HG02623 (cell line): ENCODE results near the gene PKP4.
"Not testable (repeated sequence)": the region's sequence is repeated elsewhere in the genome, so short reads cannot be mapped to it uniquely, and the experiment has no call there.

ENCODE experiments used
- ATAC-seq: cut with Tn5 transposase; IDR thresholded peaks from one replicate; pipeline ENCODE4 v1.9.1; 2021; ENCODE audit warnings: moderate library complexity; ENCODE audit not compliant: unreplicated experiment

PKP4 gene

DNA sequence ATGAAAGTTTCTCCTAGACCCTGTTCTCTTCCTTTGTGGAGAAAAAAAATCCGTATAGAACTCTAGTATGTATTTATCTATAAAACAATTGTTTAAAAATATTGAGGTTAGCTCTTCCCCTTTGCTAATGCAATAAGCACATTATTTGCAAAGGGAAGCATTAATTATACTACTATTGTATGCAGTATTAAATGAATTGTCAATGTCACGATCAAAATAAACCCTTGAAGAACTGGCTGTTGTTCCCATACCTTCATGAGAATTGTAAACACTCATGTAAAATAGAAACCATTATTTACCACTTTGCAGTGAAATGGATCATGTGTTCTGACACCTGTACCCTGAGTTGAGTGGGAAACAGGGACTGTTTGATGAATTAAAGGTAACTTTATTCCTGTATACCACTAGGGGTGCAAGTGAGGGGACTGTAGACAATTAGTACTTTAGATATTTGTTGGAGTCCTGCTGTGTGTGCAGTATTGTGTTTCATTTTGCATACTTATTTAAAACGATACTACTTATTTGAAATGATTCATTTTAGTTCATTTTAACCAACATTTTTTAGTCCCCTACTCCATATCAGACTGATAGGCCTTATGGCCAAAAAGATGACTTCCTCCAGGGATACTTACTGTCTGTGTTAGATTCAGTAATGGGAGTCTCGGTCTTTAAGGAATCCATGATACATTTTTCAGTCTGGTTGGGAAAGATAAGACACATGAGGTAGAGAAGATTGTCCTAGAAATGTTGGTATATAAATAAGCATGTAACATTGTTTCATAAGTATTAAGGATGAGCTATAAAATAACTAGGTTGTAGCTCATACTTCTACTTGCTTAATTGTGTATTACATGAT is 7.9 kb downstream of the PKP4 start:
- peak; percentile 51 for ATAC-seq

DNA sequence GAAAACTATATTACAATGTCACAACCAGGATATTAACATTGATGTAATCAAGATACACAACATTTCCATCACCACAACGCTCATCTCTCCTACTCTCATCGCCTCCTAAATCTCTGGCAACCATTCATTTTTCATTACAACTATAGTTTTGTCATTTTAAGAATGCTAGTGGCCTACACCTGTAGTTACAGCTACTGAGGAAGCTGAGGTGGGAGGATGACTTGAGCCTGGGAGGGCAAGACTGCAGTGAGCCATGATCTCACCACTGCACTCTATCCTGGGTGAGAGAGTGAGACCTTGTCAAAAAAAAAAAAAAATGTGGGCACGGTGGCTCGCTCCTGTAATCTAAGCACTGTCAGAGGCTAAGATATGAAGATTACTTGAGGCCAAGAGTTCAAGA is 10.5 kb downstream of the PKP4 start:
- ATAC-seq, result no peak

DNA sequence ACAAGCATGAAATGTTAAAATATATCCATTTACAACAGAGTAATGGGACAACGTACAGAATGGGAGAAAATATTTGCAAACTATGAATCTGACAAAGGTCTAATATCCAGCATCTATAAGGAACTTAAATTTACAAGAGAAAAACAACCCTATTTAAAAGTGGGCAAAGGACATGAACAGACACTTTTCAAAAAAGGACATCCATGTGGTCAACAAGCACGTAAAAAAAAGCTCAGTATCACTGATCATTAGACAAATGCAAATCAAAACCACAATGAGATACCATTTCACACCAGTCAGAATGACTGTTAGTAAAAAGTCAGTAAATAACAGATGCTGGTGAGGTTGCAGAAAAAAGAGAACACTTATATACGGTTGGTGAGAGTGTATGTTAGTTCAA is 16.1 kb downstream of the PKP4 start:
- not testable (repeated sequence) for ATAC-seq

DNA sequence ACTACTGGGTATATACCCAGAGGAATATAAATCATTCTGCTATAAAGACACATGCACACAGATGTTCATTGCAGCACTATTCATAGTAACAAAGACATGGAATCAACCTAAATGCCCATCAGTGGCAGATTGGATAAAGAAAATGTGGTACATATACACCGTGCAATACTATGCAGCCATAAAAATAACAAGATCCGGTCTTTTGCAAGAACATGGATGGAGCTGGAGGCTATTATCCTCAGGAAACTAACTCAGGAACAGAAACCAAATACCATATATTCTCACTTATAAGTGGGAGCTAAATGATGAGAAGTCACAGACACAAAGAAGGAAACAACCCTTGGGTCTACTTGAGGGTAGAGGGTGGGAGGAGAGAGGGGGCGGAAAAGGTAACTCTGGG is 16.5 kb downstream of the PKP4 start:
- not testable (repeated sequence) for ATAC-seq

DNA sequence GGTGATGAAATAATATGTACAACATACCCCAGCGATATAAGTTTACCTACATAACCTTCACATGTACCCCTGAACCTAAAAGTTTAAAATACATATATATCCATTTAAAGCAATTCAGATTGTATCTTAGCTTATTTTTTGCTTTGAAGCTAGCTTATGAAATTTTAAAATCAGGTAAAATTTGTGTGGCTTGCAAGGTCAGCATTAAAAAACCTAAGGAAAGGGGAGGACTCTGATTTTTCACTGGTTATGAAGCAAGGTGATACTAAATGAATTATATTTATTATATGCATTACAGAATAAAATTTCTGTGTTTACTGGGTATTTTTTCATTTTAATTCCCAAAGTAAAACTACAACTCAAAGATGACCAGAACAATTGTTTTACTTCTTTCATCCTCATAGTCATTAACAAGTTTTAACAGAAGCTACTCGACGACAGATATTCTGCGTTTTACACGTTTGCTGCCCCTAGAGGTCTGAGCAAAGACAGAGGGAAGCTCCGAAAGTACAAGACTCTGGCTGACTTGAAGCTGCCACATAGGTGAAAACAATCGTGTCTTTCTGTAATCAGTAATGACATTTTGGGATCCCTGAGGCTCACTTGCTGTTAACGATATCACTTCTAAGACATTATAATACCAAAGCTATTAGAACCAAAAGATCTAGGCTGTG is 17.1 kb downstream of the PKP4 start:
- ATAC-seq, result no peak

DNA sequence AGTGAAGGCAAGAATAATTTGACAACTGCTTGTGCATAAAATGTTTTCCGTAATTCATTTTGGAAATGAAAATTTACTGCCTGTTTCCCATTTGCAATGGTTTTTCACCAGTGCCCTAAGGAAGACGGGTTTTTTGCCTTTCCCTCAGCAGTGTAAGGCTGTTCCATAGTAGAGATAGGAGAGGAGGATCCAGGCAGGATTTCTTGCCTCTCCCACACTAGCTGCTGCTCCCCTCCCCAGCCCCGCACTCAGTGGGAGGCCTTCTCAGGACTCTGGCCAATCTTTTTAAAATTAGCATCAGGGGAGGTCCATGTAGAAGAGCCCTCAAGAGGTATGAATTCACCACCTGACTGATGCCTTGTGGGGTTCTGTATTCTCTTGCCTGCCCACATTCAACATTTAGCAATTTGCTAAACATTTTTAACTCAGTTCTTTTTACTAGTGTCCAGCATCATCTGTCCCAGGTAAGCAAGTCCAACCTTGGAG is 17.8 kb downstream of the PKP4 start:
- not testable (repeated sequence) for ATAC-seq

DNA sequence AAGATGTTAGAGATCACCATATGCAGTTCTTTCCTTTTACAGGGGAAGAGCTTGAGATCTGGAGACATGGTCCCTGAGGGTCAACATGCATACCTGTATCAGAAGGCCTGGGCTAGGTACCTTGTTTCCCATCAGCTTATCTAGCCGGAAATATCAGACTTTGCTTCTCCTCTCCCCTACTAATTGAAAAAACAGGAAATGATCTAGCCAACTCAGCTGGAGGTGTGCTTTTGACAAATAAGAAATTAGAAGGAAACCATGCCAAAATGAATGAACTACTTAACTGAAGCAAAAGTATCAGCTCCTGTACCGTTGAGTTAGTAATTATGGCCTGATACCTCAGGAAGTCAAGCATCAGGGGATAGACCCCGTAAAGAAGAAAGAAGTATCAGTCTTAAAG is 20.4 kb downstream of the PKP4 start:
- ATAC-seq, result no peak

DNA sequence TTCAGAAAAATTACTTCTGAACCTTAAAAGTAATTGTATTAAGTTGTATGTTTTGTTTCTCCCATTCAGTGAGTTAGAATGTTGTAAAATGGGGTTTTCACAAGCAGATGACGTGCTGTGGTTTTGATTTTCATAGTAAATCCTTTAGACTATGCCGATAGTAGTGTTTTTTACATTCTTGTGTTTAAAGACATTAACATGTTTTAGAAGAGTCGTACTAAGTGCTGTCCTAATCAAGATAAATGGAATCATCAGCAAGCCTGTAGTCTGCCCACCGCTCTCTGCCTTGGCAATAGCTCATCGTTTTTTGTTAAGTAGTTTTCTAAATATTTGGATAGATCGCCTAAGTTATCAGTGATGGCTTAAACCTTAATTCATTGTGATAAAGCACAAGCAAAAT is 21.5 kb downstream of the PKP4 start:
- no peak for ATAC-seq

DNA sequence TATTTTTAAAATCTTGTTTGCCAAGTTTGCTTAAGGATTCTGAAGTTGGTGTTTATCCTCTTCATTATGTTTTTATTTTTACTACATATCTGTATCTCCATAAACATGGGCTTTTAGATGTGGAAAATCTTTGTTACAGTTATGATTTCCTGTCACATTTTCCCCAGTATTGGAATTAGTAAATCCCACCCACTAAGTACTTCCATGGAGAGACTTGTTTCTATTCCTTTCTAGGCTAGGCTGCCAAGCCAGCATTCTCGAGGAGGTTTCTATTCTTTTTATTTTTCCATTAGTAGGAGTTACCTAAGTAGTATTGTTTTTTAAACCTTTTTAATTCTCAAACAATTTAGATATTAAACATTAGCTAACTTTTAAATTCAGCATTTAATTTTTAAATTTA is 22.1 kb downstream of the PKP4 start:
- no peak for ATAC-seq

DNA sequence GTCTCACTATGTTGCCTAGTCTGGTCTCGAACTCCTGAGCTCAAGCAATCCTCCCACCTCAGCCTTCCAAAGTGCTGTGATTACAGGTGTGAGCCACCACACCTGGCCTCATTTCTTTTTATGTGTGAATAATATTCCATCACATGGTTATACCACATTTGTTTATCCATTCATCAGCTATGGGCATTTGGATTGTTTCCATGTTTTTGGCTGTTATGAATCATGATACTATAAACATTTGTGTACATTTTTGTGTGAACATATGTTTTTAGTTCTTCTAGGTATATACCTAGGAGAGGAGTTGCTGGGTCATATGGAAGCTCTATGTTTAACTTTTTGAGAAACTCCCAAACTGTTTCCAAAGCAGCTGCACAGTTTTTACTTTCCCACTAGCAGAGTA is 24.4 kb downstream of the PKP4 start:
- no peak for ATAC-seq

DNA sequence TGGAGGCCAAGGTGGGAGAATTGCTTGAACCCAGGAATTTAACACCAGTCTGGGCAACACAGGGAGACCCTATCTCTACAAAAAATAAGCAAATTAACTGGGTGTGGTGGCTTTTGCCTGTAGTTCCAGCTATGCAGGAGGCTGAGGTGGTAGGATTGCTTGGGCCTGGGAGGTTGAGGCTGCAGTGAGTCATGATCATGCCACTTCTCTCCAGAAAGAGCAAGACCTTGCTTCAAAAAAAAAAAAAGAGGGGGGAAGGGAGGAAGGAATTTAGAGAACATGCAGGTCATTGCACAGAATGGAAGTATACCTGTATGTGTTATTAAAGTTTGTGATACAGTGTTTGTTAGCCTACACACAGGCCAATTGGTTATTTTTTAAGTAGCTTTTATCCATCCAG is 25.8 kb downstream of the PKP4 start:
- ATAC-seq, result no peak

DNA sequence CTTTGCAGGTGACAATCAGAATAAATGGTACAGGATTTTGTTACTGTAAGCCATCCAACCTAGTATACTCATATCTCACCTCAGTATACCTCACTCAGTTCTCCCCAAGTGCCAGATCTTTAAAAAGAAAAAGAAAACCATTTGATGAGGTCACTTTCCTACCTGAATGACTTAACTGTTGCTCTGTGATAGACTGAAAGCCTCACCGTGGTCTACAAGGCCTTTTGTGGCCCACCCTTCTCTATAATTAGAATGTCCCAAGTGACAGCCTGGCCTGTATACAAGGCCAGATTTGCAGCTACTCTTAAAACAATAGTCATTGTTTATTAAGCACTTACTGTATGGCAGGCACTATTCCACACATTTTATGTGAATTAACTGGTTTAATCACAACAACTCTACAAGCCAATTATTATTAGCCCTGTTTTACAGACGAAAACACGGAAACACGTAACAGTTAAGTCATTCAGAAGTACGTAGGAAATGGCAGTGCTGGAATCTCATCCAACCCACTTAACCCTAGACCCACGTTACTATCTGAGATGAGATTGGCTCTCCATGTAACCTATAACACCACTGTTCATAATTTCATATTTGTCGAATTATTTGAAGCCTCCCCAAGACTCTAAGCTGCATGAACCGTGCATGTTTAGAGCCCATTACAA is 28.3 kb downstream of the PKP4 start:
- ATAC-seq, result no peak

DNA sequence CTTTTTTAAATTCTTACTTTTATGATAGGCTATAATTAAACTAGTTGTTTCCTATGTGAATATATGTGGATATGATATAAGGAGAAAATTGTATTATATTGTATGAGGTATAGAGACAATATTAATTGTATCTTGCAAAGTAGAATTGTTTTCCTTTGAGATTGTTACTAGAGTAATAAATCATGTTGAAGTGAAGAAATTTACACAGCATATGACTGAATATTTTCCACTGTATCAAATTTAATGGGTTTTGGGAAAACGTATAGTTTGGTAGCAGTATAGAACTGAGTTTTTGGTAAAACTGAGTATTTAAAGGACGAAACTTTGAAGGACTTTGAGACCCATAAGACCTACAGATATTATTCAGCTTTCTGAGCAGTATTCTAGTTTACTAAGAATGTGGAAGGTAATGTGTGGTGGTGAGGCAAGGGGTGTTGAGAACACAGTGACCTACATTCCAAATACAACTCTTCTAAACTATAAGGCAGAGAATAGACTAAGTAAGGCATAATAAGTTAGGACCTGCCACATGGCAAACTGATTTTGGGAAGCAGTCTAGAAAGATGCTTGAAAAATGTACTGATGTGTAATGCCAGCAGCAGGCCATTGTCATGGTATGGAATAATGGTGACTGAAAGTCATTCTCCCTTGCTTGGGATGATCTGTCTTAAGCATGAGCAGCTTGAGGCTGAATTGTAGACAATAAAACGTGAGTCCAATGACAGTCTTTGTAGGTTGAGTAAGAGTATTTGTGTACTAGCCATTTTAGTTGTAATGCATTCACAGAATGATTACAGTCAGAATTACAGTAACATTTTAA is 29.6 kb downstream of the PKP4 start:
- ATAC-seq, result no peak

DNA sequence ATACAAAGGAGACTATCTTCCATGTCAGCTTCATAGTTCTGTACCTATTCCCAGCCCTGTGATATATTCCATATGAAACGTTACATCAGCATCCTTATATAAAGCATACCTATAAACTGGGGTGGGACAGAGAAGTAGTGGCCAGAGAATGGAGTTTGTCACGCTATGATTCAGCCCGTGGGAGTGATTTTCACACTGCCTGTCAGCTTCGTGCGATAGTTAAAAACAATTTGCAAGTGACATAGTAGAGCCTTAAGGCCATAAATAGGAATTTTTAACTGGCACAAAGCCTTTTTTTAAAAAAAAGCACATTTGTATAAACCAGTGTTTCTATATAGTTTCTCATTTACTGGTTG is 30.2 kb downstream of the PKP4 start:
- ATAC-seq, result no peak

DNA sequence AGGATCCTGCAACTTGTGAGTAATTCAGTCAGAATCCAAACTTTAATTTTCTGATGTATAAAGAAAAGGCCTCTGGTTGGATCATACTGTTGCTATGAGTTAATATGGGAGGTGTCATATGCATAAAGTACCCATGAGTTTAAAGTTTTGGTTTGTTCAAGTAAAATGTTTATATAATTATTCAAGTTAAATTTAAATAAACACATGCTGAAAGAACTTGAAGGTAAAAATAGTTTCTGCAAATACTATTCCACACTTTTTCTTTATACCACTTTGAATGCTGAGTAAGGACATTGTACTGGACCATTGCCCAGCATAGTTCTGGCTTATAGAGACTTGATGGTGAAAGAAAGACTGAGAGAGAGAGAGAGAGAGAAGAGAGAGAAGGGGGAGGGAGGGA is 30.7 kb downstream of the PKP4 start:
- no peak for ATAC-seq

DNA sequence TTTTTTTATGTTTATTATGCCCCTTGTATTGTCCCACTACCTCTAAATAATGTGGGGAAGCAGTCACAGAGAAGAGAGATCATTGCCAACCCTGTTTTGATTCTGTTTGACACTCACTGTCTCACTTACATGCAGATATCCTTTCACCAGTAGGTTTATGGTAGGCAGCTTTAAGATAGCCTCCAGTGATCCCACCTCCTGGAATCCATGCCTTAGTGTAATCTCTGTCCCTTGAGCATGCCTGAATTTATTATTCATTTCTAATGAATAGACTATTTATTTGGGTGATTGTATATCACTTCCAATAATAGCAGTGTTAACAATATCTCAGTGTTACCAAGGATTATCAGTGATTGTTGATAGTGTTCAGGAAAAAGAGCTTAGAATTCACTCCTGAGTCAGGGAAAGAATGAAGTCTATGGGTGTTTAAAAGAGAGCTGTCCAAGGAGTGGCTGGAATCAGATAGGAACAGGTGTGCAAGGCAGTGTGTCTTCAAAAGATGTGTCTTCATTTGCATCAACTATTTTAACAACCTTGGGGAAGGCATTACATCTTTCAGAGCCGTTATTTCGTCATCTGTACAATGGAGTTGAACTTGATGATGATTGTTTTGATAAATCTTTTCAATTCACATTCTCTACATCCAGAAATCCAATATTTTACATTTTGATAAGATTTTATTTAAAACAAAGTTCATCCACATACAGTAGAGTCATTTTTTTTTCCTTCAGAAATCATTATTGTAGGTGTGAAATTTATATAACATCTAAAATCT is 31.9 kb downstream of the PKP4 start:
- no peak for ATAC-seq

DNA sequence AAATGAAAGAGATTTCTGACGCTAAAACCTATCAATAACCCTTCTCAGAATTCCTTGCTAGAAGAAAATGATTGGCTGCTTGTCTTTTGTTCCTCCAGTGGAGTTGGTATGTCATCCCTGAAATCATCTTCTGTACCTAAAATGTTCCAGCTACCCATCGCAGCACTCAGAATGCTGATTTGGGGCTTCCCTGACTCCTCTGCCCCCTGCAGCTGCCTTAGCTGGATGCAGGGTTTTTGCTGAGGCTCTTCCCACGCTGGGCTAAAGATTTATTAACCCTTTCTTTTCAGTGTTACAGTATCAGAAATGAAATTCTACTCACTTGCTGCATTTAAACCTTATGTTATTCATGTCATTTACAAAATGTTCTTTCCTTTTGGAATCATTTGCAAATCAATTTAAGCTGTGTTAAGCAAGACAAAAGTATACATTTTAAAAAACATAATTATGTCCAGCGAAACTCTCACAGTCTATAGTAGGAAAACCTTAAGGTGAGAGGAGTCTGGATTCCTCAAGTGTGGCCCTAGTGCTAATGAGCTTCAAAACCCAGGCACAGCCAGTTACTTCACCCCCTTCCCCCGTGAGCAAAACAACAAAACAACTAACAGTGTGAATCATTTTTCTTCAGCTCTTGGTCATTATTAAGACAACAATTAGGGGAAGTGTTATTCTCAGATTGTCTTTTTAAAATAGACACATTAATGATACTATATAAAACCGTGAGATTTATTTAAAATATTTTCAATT is 32.8 kb downstream of the PKP4 start:
- no peak for ATAC-seq

DNA sequence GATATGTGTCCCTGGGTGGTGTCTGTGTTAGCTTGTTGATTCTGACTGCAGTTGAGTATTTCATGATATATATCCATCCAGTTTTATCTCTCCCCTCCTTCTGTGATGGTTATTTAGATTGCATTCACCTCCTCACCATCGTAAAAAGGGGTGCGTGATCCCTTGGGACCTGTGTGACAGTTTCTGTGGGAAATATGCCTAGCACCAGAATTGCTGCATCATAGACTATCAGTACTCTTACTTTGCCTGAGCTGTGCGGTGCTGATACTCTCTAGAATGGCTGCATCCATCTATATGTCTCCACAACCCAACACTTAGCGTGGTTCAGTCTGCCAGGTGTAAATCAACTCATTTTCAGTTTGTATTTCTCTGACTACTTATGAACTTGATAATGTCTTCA is 34.3 kb downstream of the PKP4 start:
- no peak for ATAC-seq

DNA sequence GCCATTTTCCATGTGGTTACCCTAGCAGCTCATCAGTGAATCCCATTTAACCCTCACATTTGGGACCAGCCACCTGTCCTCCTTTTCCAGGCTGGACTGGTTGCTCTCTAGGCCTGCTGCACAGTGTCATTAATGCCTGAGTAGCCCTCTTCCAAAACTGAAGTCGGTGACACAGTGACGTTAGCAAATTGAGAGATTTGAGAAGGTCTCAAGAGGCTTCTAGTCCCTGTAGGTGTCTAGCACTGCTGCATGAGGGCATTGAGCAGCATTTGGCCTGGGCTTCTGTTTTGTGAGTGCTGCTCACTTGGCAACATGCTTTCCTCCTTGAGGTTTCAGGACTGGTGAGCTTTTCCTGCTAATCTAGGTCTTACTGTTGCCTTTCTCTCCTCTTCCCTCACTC is 36.7 kb downstream of the PKP4 start:
- ATAC-seq, result no peak

DNA sequence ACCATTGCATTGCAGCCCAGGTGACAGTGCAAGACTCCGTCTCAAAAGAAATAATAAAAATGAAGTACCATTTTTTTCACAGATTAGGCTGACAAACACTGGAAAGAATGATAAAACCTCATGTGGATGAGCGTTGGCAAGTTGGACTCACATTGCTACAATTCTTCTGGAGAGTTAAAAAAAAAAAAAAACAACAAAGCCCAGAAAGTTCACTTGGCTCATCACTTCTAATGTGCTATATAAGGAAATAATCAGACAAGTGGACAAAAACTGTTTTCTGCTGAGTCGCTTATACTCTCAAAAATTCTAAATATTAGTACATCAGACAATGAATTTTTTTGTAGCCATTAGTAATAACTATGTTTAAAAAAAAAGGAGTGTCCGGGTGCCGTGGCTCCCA is 38.4 kb downstream of the PKP4 start:
- no peak for ATAC-seq
